HepG2 (cell line): ENCODE measurements around the gene DHX8. TPM values are rescaled to one million over a fixed set of nuclear protein-coding genes. Genes with fewer than 3 reads are reported as not detected.

Source experiments
- ARNT2 ChIP-seq: sonication (generic); formaldehyde crosslinking; IDR thresholded peaks from 2 replicates; pipeline ENCODE4 v1.8.0; 2022; ENCODE audit warnings: mild to moderate bottlenecking, low read depth, missing genetic modification reagents, moderate library complexity
- ATAD3A ChIP-seq: sonication (generic); formaldehyde crosslinking; IDR thresholded peaks from 2 replicates; pipeline ENCODE4 v1.4.0; 2020; ENCODE audit warnings: missing genetic modification reagents
- ELF3 ChIP-seq: IDR thresholded peaks from 2 replicates; pipeline ENCODE4 v1.6.1; 2016; ENCODE audit warnings: missing genetic modification reagents, missing compliant biosample characterization
- HMG20B ChIP-seq: conservative IDR thresholded peaks from 2 replicates; pipeline ENCODE4 v1.6.1; 2016; ENCODE audit warnings: missing genetic modification reagents, missing compliant biosample characterization
- JUNB ChIP-seq: sonication (generic); formaldehyde crosslinking; IDR thresholded peaks from 2 replicates; pipeline ENCODE4 v1.8.0; 2022; ENCODE audit warnings: missing genetic modification reagents, mild to moderate bottlenecking, borderline replicate concordance
- KLF11 ChIP-seq: IDR thresholded peaks from 2 replicates; pipeline ENCODE4 v1.6.1; 2016; ENCODE audit warnings: missing compliant biosample characterization
- NONO ChIP-seq, 2 experiments: fragments of 450-650 bp in 1 of 2; sonication (generic) in 1 of 2; formaldehyde crosslinking in 1 of 2; IDR thresholded peaks in 1 of 2; conservative IDR thresholded peaks in 1 of 2; 2 replicates each; pipeline versions ENCODE4 v1.6.1 to v1.8.0; 2017 to 2022; ENCODE audit warnings: mild to moderate bottlenecking in 1 of 2, missing genetic modification reagents in 1 of 2, moderate library complexity in 1 of 2
- ZMYM4 ChIP-seq: sonication (generic); formaldehyde crosslinking; IDR thresholded peaks from 2 replicates; pipeline ENCODE4 v1.8.1; 2023; ENCODE audit warnings: mild to moderate bottlenecking, missing genetic modification reagents
- ZNF121 ChIP-seq: sonication (generic); formaldehyde crosslinking; IDR thresholded peaks from 2 replicates; pipeline ENCODE4 v1.5.0; 2020; ENCODE audit warnings: mild to moderate bottlenecking, missing genetic modification reagents
- ZNF318 ChIP-seq: sonication (generic); formaldehyde crosslinking; IDR thresholded peaks from 2 replicates; pipeline ENCODE4 v1.4.0; 2020; ENCODE audit warnings: mild to moderate bottlenecking, missing genetic modification reagents
- ZNF362 ChIP-seq: sonication (generic); formaldehyde crosslinking; IDR thresholded peaks from 2 replicates; pipeline ENCODE4 v1.4.0; 2020; ENCODE audit warnings: missing genetic modification reagents, mild to moderate bottlenecking, borderline replicate concordance
- ZNF619 ChIP-seq: sonication (generic); formaldehyde crosslinking; IDR thresholded peaks from 2 replicates; pipeline ENCODE4 v1.4.0; 2020; ENCODE audit warnings: mild to moderate bottlenecking, missing genetic modification reagents
- ZNF709 ChIP-seq: sonication (generic); formaldehyde crosslinking; IDR thresholded peaks from 2 replicates; pipeline ENCODE4 v1.5.0; 2020; ENCODE audit warnings: mild to moderate bottlenecking, missing genetic modification reagents
- ZSCAN20 ChIP-seq: sonication (generic); formaldehyde crosslinking; IDR thresholded peaks from 2 replicates; pipeline ENCODE4 v1.4.0; 2020; ENCODE audit warnings: missing genetic modification reagents, mild to moderate bottlenecking, borderline replicate concordance
- polyA plus RNA-seq, 8 experiments: library from polyadenylated mRNA; depleted of rRNA in 3 of 8; stranded (reverse) in 7 of 8; unstranded in 1 of 8; fragments of >200 nt; fragmentation: Illumina TruSeq in 4 of 8; extraction: Trizol in 4 of 8; gene quantifications; 2 replicates each; pipeline versions ENCODE4 v1.2.1 to v1.2.3, GENCODE V29; 2011 to 2016; ENCODE audit warnings: low read depth in 4 of 8, missing spikeins in 1 of 8, mixed read lengths in 1 of 8; ENCODE audit not compliant: insufficient read depth in 1 of 8
- total RNA-seq, 5 experiments: library from RNA; depleted of rRNA; stranded (reverse); fragments of >200 nt; fragmentation: Illumina TruSeq; extraction: Trizol; gene quantifications; 2 replicates each; pipeline ENCODE4 v1.2.3, GENCODE V29; 2016; ENCODE audit warnings: low read depth in 1 of 5

The DHX8 gene
- total and polyA plus RNA-seq, 2 of the 13 experiments (the other 11 are each of a cell fraction or from before 2014, with no cell fraction given), result 24.8 to 48.9 TPM

- no peak for TF ChIP-seq NONO (IDR thresholded peaks at IDR 0.05)
- no peak for TF ChIP-seq NONO (CRISPR knock-in tag; conservative IDR thresholded peaks at IDR 0.05)
- TF ChIP-seq ZNF121 (CRISPR knock-in tag), result no peak
- no peak; the same call in 1 of the 2 replicates for TF ChIP-seq ZNF362 (CRISPR knock-in tag)
- TF ChIP-seq JUNB (CRISPR knock-in tag), result no peak
- TF ChIP-seq HMG20B (CRISPR knock-in tag), result no peak
- TF ChIP-seq ZMYM4, result peak; percentile 41; the same call in 1 of the 2 replicates
- TF ChIP-seq ZNF709 (CRISPR knock-in tag), result no peak
- 0 out of 2 replicates have a peak, but pooled peaks have one; percentile 15 for TF ChIP-seq ZNF318 (CRISPR knock-in tag)
- peak; percentile 69 for TF ChIP-seq ARNT2
- no peak for TF ChIP-seq ZNF619
- peak; percentile 87 for TF ChIP-seq ELF3 (CRISPR knock-in tag)
- no peak for TF ChIP-seq KLF11 (CRISPR knock-in tag)
- no peak for TF ChIP-seq ZSCAN20 (CRISPR knock-in tag)
- no peak for TF ChIP-seq ATAD3A
Measured at GRCh38 chr17:43559161-43559816, 75.5 kb downstream of the DHX8 start (continued).
